ENCODE measurements around the gene TMEM165.

TMEM165 gene

GRCh38 chr4:55354648-55355047 is 41.1 kb upstream of the TMEM165 start:
- TF ChIP-seq CTCF (IDR thresholded peaks at IDR 0.05) = no peak

- no peak for TF ChIP-seq CTCF (IDR thresholded peaks at IDR 0.05)
Measured at GRCh38 chr4:55355555-55355954, 40.2 kb upstream of the TMEM165 start.

GRCh38 chr4:55356991-55357461 is 38.7 kb upstream of the TMEM165 start:
- no peak for TF ChIP-seq CTCF (IDR thresholded peaks at IDR 0.05)

GRCh38 chr4:55358246-55358645 is 37.5 kb upstream of the TMEM165 start:
- no peak for TF ChIP-seq CTCF (IDR thresholded peaks at IDR 0.05)

GRCh38 chr4:55358668-55359067 is 37.1 kb upstream of the TMEM165 start:
- TF ChIP-seq CTCF (IDR thresholded peaks at IDR 0.05) = no peak

GRCh38 chr4:55359397-55359916 is 36.3 kb upstream of the TMEM165 start:
- TF ChIP-seq CTCF (IDR thresholded peaks at IDR 0.05) = no peak

- no peak for TF ChIP-seq CTCF (IDR thresholded peaks at IDR 0.05)
Measured at GRCh38 chr4:55363691-55364351, 31.9 kb upstream of the TMEM165 start.

All from LNCAP (cell line).